ENCODE data around the gene TRABD2B. TPM values are rescaled to one million over a fixed set of nuclear protein-coding genes. Genes with fewer than 3 reads are reported as not detected.

TRABD2B gene
- total RNA-seq, 1 experiment from 2014 or later, result not detected

- Histone ChIP-seq H3K36me3 (ENCODE audit: insufficient read depth, low read length, poor library complexity, severe bottlenecking) (no peaks in the 10 kb centered on the region), H3K9me3 (ENCODE audit: low read depth, low read length, poor library complexity, severe bottlenecking) (no peaks in the 10 kb centered on the region), H3K4me1 (ENCODE audit: insufficient read depth, low read length, poor library complexity, severe bottlenecking) (no peaks in the 10 kb centered on the region), H3K27ac (ENCODE audit: low read depth, low read length, poor library complexity, severe bottlenecking) (no peak overlapping the region), H3K4me3 (ENCODE audit: low read depth, low read length, poor library complexity, severe bottlenecking) (no peak overlapping the region), H3K27me3 (replicated peaks; ENCODE audit: insufficient read depth, low read depth, low read length, poor library complexity) (no peaks in the 10 kb centered on the region)
- POLR2A ChIA-PET (ENCODE audit: low non-redundant PET), result no interaction called here
- BruUV-seq (replicated peaks), result no TSS peak
- CTCF ChIA-PET, result no interaction called here
- DNase-seq (ENCODE audit: low spot score), result no peak
- intact Hi-C loops (cut with micrococcal nuclease; ENCODE audit: unreplicated experiment), result no loop called here
- TF ChIP-seq EZH2 (IDR thresholded peaks at IDR 0.05; ENCODE audit: borderline replicate concordance, low read depth, low read length, poor library complexity, severe bottlenecking) (no peak), CTCF (conservative IDR thresholded peaks at IDR 0.05; ENCODE audit: low read depth, low read length) (no peak)
These were observed 25.6 kb downstream of the TRABD2B start for GRCh38 chr1:47971385-47972160.

GRCh38 chr1:47970882-47971281 lies 26.3 kb downstream of the TRABD2B start:
- CTCF ChIA-PET, result no interaction called here
- intact Hi-C loops (cut with micrococcal nuclease; ENCODE audit: unreplicated experiment), result no loop called here

GRCh38 chr1:47969478-47969877 lies 27.7 kb downstream of the TRABD2B start:
- H3K4me1 ChIP-seq (ENCODE audit: insufficient read depth, low read length, poor library complexity, severe bottlenecking), result no peaks in the 10 kb centered on the region
- H3K27me3 ChIP-seq (replicated peaks; ENCODE audit: insufficient read depth, low read depth, low read length, poor library complexity), result no peaks in the 10 kb centered on the region
- no peak for DNase-seq (ENCODE audit: low spot score)
- TF ChIP-seq EZH2 (IDR thresholded peaks at IDR 0.05; ENCODE audit: borderline replicate concordance, low read depth, low read length, poor library complexity, severe bottlenecking), result no peak
- no peak for TF ChIP-seq CTCF (conservative IDR thresholded peaks at IDR 0.05; ENCODE audit: low read depth, low read length)
- ChIA-PET POLR2A (ENCODE audit: low non-redundant PET) (no interaction called here), CTCF (interaction anchor here (0.6 kb wide), 1 partner anchor 1563 kb away, joined by 5 read pairs; no protein-coding TSS in a partner anchor)
- H3K27ac ChIP-seq (ENCODE audit: low read depth, low read length, poor library complexity, severe bottlenecking), result no peak overlapping the region
- no TSS peak for BruUV-seq (replicated peaks)
- H3K4me3 ChIP-seq (ENCODE audit: low read depth, low read length, poor library complexity, severe bottlenecking), result no peak overlapping the region
- H3K9me3 ChIP-seq (ENCODE audit: low read depth, low read length, poor library complexity, severe bottlenecking), result no peaks in the 10 kb centered on the region
- H3K36me3 ChIP-seq (ENCODE audit: insufficient read depth, low read length, poor library complexity, severe bottlenecking), result no peaks in the 10 kb centered on the region
- intact Hi-C loops (cut with micrococcal nuclease; ENCODE audit: unreplicated experiment), result no loop called here

More at GRCh38 chr1:47970882-47971281, 26.3 kb downstream of the TRABD2B start:
- H3K27me3 ChIP-seq (replicated peaks; ENCODE audit: insufficient read depth, low read depth, low read length, poor library complexity), result no peaks in the 10 kb centered on the region
- no peak overlapping the region for H3K27ac ChIP-seq (ENCODE audit: low read depth, low read length, poor library complexity, severe bottlenecking)
- H3K4me3 ChIP-seq (ENCODE audit: low read depth, low read length, poor library complexity, severe bottlenecking), result no peak overlapping the region
- BruUV-seq (replicated peaks), result no TSS peak
- H3K9me3 ChIP-seq (ENCODE audit: low read depth, low read length, poor library complexity, severe bottlenecking), result no peaks in the 10 kb centered on the region
- DNase-seq (ENCODE audit: low spot score), result no peak
- H3K36me3 ChIP-seq (ENCODE audit: insufficient read depth, low read length, poor library complexity, severe bottlenecking), result no peaks in the 10 kb centered on the region
- POLR2A ChIA-PET (ENCODE audit: low non-redundant PET), result no interaction called here
- TF ChIP-seq CTCF (conservative IDR thresholded peaks at IDR 0.05; ENCODE audit: low read depth, low read length) (no peak), EZH2 (IDR thresholded peaks at IDR 0.05; ENCODE audit: borderline replicate concordance, low read depth, low read length, poor library complexity, severe bottlenecking) (no peak)
- no peaks in the 10 kb centered on the region for H3K4me1 ChIP-seq (ENCODE audit: insufficient read depth, low read length, poor library complexity, severe bottlenecking)

All from A673 (cell line).